Muscle layer of colon (tissue), 2 donors: ENCODE results near the gene ST6GALNAC5.

Source experiments
- H3K27ac ChIP-seq: one replicate; pipeline ENCODE4 v1.7.0; 2013; ENCODE audit warnings: low read depth, mild to moderate bottlenecking, low read length, moderate library complexity
- H3K27me3 ChIP-seq, 2 donors: one replicate each; pipeline ENCODE4 v1.7.0; 2013; ENCODE audit warnings: low read length in 2 of 2, mild to moderate bottlenecking in 2 of 2; ENCODE audit not compliant: insufficient read depth in 2 of 2, control insufficient read depth in 1 of 2
- H3K36me3 ChIP-seq: one replicate; pipeline ENCODE4 v1.7.0; 2013; ENCODE audit warnings: mild to moderate bottlenecking, low read length; ENCODE audit not compliant: insufficient read depth
- H3K4me1 ChIP-seq: one replicate; pipeline ENCODE4 v1.7.0; 2013; ENCODE audit warnings: mild to moderate bottlenecking, low read length; ENCODE audit not compliant: insufficient read depth
- H3K4me3 ChIP-seq, 2 donors: one replicate each; pipeline ENCODE4 v1.7.0; 2013; ENCODE audit warnings: low read length in 2 of 2, low read depth in 1 of 2, mild to moderate bottlenecking in 1 of 2, moderate library complexity in 1 of 2
- H3K9ac ChIP-seq: one replicate; pipeline ENCODE4 v1.7.0; 2013; ENCODE audit warnings: low read length
- H3K9me3 ChIP-seq: one replicate; pipeline ENCODE4 v1.7.0; 2013; ENCODE audit warnings: mild to moderate bottlenecking, low read length
- donor health status: abdominal sarcoma.
- donor health status: Adenocarcinoma of cecum.

Gene ST6GALNAC5

GRCh38 chr1:76840278-76840677 lies 27.0 kb upstream of the ST6GALNAC5 start:
- no peak overlapping the region for H3K4me3 ChIP-seq
- no peaks in the 10 kb centered on the region for H3K27me3 ChIP-seq
- H3K27ac ChIP-seq: no peak overlapping the region
- H3K9me3 ChIP-seq: no peaks in the 10 kb centered on the region
- no peaks in the 10 kb centered on the region for H3K4me1 ChIP-seq
- no peak overlapping the region for H3K9ac ChIP-seq
- H3K36me3 ChIP-seq: no peaks in the 10 kb centered on the region

DNA sequence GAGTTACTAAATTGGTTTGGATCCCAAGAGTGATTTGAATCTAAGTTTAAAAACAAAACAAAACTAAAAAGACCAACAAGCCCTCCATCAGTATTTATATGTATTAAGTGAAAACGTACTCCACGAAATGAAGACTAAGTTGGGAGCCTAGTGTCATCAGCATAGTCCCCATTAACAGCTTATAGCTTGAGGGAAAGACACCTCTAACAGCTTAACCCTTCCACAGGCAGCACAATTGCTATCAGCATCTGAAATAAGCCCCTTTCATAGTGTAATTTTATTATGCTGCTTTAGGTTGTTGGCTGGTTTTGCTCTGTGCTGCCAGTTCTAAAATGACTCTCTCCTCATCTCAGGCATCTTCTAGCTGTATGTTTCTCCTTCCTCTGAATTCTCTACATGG lies 25.8 kb upstream of the ST6GALNAC5 start:
- no peak overlapping the region for H3K9ac ChIP-seq
- no peaks in the 10 kb centered on the region for H3K36me3 ChIP-seq
- no peaks in the 10 kb centered on the region for H3K27me3 ChIP-seq
- no peaks in the 10 kb centered on the region for H3K9me3 ChIP-seq
- no peak overlapping the region for H3K4me3 ChIP-seq
- no peaks in the 10 kb centered on the region for H3K4me1 ChIP-seq
- H3K27ac ChIP-seq: no peak overlapping the region

- Histone ChIP-seq H3K9me3 (no peaks in the 10 kb centered on the region), H3K4me3 (no peak overlapping the region), H3K27ac (no peak overlapping the region), H3K4me1 (no peaks in the 10 kb centered on the region), H3K36me3 (no peaks in the 10 kb centered on the region), H3K27me3 (no peaks in the 10 kb centered on the region), H3K9ac (no peak overlapping the region)
Measured at GRCh38 chr1:76843821-76844464, 23.3 kb upstream of the ST6GALNAC5 start.

DNA sequence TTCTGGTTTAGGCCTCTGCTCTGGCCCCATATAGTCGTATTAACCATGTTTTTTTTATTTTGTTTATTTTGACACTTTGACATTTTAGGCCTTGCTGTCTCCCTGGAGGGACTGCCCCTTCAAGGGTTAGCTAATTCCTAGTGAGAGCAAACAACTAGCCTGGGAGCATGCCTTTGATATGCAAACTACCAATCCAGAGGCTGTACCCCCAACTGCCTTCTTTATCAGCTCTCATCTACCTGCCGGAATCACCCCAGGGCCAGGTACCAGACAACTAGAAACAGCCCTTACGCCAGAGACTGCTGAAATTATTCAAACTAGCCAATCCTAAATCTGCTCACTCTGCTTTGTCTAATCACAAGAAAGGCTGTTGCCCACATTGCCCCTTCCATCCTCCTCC lies 13.0 kb upstream of the ST6GALNAC5 start:
- Histone ChIP-seq H3K27ac (no peak overlapping the region), H3K36me3 (no peaks in the 10 kb centered on the region), H3K4me3 (no peak overlapping the region), H3K9me3 (no peaks in the 10 kb centered on the region), H3K9ac (no peak overlapping the region), H3K4me1 (no peaks in the 10 kb centered on the region), H3K27me3 (no peaks in the 10 kb centered on the region)

GRCh38 chr1:76856104-76856503 lies 11.2 kb upstream of the ST6GALNAC5 start:
- no peaks in the 10 kb centered on the region for H3K36me3 ChIP-seq
- no peaks in the 10 kb centered on the region for H3K9me3 ChIP-seq
- H3K4me3 ChIP-seq: no peak overlapping the region
- H3K9ac ChIP-seq: no peak overlapping the region
- no peaks in the 10 kb centered on the region for H3K27me3 ChIP-seq
- no peaks in the 10 kb centered on the region for H3K4me1 ChIP-seq
- no peak overlapping the region for H3K27ac ChIP-seq

DNA sequence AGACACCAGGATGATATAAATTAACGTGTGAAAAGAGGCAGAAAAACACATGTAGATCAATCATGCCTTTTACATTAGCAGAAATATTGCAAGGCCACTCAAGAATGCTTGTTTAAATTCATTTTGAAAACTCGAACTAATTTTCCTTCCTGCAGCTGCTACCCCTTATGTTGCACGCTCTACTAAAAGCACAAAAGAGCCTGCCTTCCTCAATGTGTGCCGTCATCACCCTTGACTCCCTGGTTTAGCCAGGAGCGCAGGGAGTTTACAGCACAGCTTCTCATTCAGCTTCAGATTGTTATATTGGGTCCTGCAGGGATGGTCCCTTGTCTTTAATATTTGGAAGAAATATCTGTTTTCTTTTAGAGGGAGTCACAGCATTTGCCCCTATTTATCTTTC lies 10.1 kb upstream of the ST6GALNAC5 start:
- Histone ChIP-seq H3K4me1 (no peaks in the 10 kb centered on the region), H3K27me3 (no peaks in the 10 kb centered on the region), H3K9me3 (no peaks in the 10 kb centered on the region), H3K27ac (no peak overlapping the region), H3K36me3 (no peaks in the 10 kb centered on the region), H3K9ac (no peak overlapping the region), H3K4me3 (no peak overlapping the region)

- no peaks in the 10 kb centered on the region for H3K36me3 ChIP-seq
- no peaks in the 10 kb centered on the region for H3K27me3 ChIP-seq
- H3K27ac ChIP-seq: no peak overlapping the region
- no peaks in the 10 kb centered on the region for H3K9me3 ChIP-seq
- no peak overlapping the region for H3K9ac ChIP-seq
- H3K4me3 ChIP-seq: no peak overlapping the region
- H3K4me1 ChIP-seq: no peaks in the 10 kb centered on the region
Measured at GRCh38 chr1:76857973-76858372, 9.3 kb upstream of the ST6GALNAC5 start.

DNA sequence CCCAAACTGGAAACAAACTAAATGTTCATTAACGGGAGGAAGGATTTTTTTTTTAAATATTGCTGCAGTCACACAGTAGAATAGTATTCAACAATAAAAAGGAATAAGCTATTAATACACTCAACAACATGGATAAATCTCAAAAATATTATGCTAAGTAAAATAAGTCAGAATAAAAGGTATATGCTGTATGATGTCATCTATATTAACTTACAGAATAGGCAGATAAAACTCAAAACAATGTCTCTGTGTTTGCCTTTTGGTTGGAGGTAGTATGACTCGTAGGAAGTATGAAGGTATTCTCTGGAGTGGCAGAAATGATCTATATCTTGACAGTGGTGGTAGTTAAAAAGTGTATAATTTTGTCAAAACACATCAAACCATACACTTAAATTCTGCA lies 6.1 kb upstream of the ST6GALNAC5 start:
- no peaks in the 10 kb centered on the region for H3K4me1 ChIP-seq
- no peaks in the 10 kb centered on the region for H3K9me3 ChIP-seq
- H3K36me3 ChIP-seq: no peaks in the 10 kb centered on the region
- H3K4me3 ChIP-seq: no peak overlapping the region
- H3K27ac ChIP-seq: no peak overlapping the region
- H3K9ac ChIP-seq: no peak overlapping the region
- H3K27me3 ChIP-seq: peaks cover 11 to 16% of the 10 kb centered on the region in 2 donors

GRCh38 chr1:76862447-76862846 lies 4.8 kb upstream of the ST6GALNAC5 start:
- Histone ChIP-seq H3K4me1 (no peaks in the 10 kb centered on the region), H3K9me3 (no peaks in the 10 kb centered on the region), H3K4me3 (no peak overlapping the region), H3K9ac (no peak overlapping the region), H3K36me3 (no peaks in the 10 kb centered on the region), H3K27me3 (peaks cover 19 to 20% of the 10 kb centered on the region in 2 donors), H3K27ac (no peak overlapping the region)

DNA sequence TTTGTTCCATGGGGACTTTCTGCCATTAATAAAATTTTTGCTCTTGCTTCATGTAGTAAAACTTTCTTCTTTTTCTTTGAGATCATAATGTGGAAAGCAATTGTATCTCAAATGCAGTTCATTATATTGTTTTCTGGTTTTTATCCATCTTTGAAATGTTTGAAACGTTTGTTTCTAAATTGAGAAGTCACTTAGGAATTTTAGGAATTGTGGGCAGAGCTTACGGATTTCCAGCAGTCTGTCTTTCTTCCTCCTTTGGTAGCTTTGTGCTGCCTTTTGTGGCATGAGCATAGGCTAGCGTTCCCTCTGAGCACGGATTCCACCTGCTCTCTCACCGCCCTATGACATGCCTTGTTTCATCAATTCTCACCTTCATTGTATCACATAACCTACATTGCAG lies 2.9 kb upstream of the ST6GALNAC5 start:
- no peaks in the 10 kb centered on the region for H3K4me1 ChIP-seq
- no peak overlapping the region for H3K9ac ChIP-seq
- H3K4me3 ChIP-seq: no peak overlapping the region
- H3K27ac ChIP-seq: no peak overlapping the region
- peaks cover 20 to 36% of the 10 kb centered on the region in 2 donors for H3K27me3 ChIP-seq
- no peaks in the 10 kb centered on the region for H3K36me3 ChIP-seq
- H3K9me3 ChIP-seq: no peaks in the 10 kb centered on the region

GRCh38 chr1:76865696-76866286 lies 1.5 kb upstream of the ST6GALNAC5 start:
- H3K27ac ChIP-seq: no peak overlapping the region
- no peaks in the 10 kb centered on the region for H3K4me1 ChIP-seq
- H3K27me3 ChIP-seq: peaks cover 20 to 36% of the 10 kb centered on the region in 2 donors
- no peak overlapping the region for H3K4me3 ChIP-seq
- H3K9ac ChIP-seq: no peak overlapping the region
- no peaks in the 10 kb centered on the region for H3K36me3 ChIP-seq
- H3K9me3 ChIP-seq: no peaks in the 10 kb centered on the region

DNA sequence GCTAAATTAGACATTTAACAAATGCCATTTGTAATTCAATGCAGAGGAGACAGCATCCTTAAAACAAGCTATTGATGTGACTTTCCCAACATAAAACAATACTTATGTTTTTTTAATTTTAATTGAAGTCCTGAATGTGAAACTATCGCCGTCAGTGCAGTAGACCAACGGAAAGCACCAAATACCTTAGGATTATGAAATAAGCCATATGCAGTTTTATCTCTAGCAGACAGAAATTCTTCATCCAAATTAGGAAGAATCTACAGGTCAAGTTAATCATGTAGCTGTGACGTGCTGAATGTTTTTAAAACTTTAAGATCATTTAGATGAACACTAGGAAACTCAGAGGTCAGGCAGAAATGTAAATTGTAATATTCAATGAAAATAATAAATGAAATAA lies 714 bp upstream of the ST6GALNAC5 start:
- peaks cover 20 to 36% of the 10 kb centered on the region in 2 donors for H3K27me3 ChIP-seq
- H3K4me3 ChIP-seq: no peak overlapping the region
- no peaks in the 10 kb centered on the region for H3K36me3 ChIP-seq
- H3K4me1 ChIP-seq: no peaks in the 10 kb centered on the region
- H3K27ac ChIP-seq: no peak overlapping the region
- no peak overlapping the region for H3K9ac ChIP-seq
- no peaks in the 10 kb centered on the region for H3K9me3 ChIP-seq
